AG04449 (cell line): Measurements from ENCODE around the gene LY86.

Experiments
- CTCF ChIA-PET: fragments of 350-600 bp; formaldehyde crosslinking; extraction: SDS; loops from one replicate; lab custom pipeline; 2021; ENCODE audit warnings: antibody characterized with exemption; lab: Yijun Ruan, JAX
- POLR2A ChIA-PET: fragments of 400-600, 350-600 bp; formaldehyde crosslinking; extraction: SDS; loops from one replicate; lab custom pipeline; 2020; ENCODE audit warnings: antibody characterized with exemption, inconsistent platforms; lab: Yijun Ruan, JAX
- DNase-seq: peaks from one replicate; pipeline ENCODE4 v3.0.0-alpha.2; 2010; ENCODE audit warnings: low read depth, low spot score
- H3K4me3 ChIP-seq: 2 replicates; pipeline ENCODE4 v1.5.1; 2011; ENCODE audit warnings: low read depth, mild to moderate bottlenecking, control low read depth, low read length
- TF ChIP-seq, protein P1 (sequence below): IDR thresholded peaks from one replicate; pipeline ENCODE4 v1.5.1; 2011; ENCODE audit warnings: mild to moderate bottlenecking, moderate library complexity, low read length, control low read depth, inconsistent platforms; ENCODE audit not compliant: insufficient read depth; ENCODE audit errors: missing control alignments

The LY86 gene

DNA sequence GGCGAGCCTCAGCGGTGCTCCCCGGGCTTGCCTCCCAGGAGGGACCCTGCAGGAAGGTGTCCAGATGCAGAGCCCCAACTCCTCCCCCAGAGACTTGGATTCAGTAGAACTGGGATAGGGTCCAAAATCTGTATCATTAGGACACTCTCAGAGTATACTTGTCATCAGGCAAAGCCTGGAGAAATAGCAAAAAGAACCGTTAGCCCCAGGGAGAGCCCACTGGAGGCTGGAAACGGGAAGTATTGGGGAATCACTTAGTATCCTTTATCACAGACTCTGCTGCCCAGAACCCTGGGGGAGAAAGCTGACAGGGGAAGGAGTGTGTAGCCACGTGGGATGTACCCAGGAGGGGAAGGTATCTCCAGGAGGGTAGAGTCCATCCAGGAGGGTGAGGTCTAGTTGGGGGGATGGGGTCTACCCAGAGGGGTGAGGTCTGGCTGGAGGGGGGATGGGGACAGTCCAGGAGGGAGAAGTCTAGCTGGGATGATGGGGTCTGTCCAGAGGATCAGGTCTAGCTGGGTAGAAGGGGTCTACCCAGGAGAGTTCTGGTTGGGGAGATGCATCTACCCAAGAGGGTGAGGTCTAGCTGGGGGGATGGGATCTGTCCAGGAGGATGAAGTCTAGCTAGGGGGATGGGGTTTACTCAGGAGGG, 107.2 kb downstream of the LY86 start:
- H3K4me3 ChIP-seq: no peak overlapping the region
- POLR2A ChIA-PET: no interaction called here
- CTCF ChIA-PET: interaction anchor here (1.0 to 1.6 kb wide), 11 partner anchors 9 to 579 kb away, joined by 4 to 13 read pairs (median 7); no protein-coding TSS in a partner anchor
- TF ChIP-seq, protein P1, sequence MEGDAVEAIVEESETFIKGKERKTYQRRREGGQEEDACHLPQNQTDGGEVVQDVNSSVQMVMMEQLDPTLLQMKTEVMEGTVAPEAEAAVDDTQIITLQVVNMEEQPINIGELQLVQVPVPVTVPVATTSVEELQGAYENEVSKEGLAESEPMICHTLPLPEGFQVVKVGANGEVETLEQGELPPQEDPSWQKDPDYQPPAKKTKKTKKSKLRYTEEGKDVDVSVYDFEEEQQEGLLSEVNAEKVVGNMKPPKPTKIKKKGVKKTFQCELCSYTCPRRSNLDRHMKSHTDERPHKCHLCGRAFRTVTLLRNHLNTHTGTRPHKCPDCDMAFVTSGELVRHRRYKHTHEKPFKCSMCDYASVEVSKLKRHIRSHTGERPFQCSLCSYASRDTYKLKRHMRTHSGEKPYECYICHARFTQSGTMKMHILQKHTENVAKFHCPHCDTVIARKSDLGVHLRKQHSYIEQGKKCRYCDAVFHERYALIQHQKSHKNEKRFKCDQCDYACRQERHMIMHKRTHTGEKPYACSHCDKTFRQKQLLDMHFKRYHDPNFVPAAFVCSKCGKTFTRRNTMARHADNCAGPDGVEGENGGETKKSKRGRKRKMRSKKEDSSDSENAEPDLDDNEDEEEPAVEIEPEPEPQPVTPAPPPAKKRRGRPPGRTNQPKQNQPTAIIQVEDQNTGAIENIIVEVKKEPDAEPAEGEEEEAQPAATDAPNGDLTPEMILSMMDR: no peak
- DNase-seq: no peak

DNA sequence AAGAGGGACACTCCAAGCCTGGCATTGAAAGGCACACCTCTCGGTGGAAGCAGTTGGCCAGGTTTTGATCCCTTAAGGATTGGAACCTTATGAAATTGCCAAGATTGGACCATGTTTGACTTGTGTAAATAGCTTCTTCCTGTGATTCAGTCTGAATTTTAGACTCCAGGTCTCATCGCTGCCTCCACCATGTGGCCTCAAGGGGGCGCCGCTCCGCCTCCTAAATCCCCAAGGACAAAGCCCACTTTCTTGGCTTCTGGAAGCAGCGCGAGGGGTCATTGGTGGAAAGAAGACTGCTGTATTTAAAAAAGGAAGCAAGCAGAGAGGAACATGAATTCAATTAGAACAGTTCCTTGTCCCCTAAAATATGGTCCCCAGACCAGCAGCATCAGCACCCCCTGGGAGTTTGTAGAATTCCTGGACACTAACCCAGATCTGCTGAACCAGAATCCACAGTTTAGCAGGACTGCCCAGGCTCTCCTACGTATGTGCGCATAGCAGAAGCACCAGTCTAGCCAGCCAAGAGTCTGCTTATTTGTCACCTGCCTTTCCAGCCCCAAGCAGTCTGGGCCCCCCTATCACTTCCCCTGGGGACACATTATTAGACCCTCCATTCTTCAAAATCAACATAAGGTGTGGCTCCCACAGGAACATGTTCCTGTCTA, 108.5 kb downstream of the LY86 start:
- POLR2A ChIA-PET: no interaction called here
- no peak for DNase-seq
- TF ChIP-seq, protein P1: peak; percentile 72
- no peak overlapping the region for H3K4me3 ChIP-seq
- CTCF ChIA-PET: interaction anchor here (0.6 to 1.6 kb wide), 26 partner anchors 8 to 1361 kb away, joined by 3 to 13 read pairs (median 4); no protein-coding TSS in a partner anchor

DNA sequence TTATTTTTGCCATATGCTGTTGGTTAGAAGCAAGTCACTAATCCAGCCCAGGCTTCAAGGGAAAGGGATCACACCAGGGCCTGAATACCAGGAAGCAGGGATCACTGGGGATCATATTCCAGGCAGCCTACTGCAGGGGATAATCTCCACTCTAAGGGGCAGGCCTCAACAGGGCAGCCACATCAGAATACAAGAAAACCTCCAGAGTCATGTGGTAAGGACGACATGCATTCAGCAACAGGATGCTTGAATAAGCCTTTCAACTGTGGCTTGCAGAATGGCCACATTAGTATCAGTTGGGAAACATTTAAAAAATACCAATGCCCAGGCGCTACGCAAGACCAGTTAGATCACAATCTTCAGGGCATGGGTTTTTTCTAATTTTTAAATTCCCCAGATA, 109.1 kb downstream of the LY86 start:
- DNase-seq: no peak
- POLR2A ChIA-PET: no interaction called here
- H3K4me3 ChIP-seq: no peak overlapping the region
- TF ChIP-seq, protein P1: no peak
- CTCF ChIA-PET: interaction anchor here (0.7 kb wide), 1 partner anchor 14 kb away, joined by 3 read pairs; no protein-coding TSS in a partner anchor

DNA sequence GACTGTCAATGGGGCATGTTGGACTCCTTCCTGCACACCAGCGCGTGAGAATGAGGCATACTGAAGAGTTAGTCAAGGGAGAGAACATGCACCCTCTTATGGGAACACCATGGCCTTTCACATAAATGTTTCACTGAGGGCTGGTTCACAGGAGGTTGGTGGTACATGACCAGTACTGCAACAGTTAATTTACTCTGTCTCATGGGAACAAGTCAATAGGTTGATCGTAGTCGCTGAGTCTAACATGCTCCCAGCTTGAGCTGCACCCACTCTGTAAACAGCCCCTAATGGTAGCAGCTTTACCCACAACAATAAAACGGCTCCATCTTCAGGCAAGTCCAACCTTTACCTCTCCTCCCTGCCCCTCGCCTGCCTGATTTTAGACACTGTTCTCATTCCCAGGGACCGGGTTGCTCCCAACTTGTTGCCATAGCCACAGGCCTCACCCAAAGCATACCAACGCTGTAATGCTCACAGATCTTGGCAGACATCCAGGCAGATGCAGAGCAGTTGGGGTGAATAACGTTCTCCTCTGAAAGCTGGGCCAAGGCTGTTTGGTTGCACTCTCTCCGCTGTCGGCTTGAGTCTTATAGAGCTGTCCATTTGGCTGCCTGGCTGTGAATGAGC, 111.3 kb downstream of the LY86 start:
- CTCF ChIA-PET: interaction anchor here (1.5 to 2.7 kb wide), 3 partner anchors 13 to 25 kb away, joined by 3 to 12 read pairs (median 6); no protein-coding TSS in a partner anchor
- TF ChIP-seq, protein P1: no peak
- H3K4me3 ChIP-seq: no peak overlapping the region
- POLR2A ChIA-PET: interaction anchor here (0.8 kb wide), 1 partner anchor 12 kb away, joined by 4 read pairs; no protein-coding TSS in a partner anchor
- DNase-seq: peak; percentile 80

DNA sequence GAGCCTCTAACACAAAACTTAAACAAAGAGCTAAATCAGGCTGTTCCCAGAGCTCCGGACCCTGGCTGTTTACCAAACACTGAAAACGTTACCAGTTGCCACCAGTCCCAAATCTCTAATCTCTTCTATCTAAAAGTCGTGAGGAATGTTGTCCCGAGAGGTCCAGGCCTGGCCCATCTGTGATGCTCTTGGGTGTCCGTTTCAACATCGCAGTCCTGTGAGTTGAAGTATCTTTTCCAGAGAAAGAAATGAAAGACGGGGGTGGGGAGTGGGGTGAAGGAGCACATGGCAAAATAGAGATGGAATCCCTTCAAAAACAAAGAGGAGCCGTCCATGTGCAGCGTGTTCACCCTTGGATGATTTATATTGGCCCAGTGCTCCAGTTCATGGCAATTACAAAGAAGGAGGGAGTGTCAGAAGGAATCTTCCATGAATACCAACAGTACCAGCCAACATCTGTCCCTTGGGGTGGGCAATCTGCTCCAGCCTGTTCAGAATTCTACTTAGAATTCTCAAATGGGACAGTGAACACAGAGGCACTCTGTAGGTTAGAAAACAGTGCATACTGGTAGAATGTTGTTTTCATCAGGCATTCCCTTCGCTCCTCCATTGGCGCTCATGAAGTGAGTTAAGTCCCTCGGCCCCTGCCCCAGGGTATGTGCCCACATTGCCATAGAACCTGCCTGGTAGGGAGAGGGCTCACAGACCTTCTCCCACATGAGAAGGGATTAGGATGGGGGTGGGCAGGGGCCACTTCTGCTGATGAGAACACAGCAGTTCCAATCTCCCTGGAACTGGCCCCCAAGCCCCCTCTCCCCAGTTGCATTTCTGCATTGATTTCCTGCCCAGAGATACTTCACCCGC, 112.1 kb downstream of the LY86 start:
- DNase-seq: no peak
- POLR2A ChIA-PET: interaction anchor here (0.8 kb wide), 1 partner anchor 12 kb away, joined by 4 read pairs; no protein-coding TSS in a partner anchor
- TF ChIP-seq, protein P1: no peak
- H3K4me3 ChIP-seq: no peak overlapping the region
- CTCF ChIA-PET: interaction anchor here (1.1 to 2.7 kb wide), 3 partner anchors 24 to 575 kb away, joined by 4 to 12 read pairs (median 6); no protein-coding TSS in a partner anchor
